ENCODE measurements around the gene A1BG.
A peak's percentile ranks its signal among the peaks of the same experiment; 100 is the strongest.
"Not testable (repeated sequence)": the region's sequence is repeated elsewhere in the genome, so short reads cannot be mapped to it uniquely, and the experiment has no call there.

The A1BG gene

DNA sequence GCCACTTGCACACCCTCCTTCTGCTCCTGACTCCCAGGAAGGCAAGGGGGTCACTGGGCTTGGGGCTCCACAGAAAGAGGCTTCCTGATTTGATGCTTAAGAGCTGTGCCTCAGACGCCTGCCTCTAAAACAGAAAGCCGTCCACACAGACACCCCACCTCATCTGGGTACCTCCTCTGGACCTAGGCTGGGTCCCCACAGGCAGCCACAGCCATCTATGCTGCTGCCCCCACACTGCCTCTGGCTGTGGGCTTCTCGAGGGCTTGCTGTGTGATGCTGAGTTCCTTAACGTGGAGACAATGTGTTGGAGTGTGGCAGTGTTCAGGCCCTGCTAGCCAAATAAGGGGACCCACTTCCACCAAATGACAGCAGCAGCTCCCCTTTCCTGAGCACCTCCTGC lies 35.0 kb downstream of the A1BG start:
- DNase-seq (ENCODE audit: low read depth): no peak
- TF ChIP-seq, protein P1, sequence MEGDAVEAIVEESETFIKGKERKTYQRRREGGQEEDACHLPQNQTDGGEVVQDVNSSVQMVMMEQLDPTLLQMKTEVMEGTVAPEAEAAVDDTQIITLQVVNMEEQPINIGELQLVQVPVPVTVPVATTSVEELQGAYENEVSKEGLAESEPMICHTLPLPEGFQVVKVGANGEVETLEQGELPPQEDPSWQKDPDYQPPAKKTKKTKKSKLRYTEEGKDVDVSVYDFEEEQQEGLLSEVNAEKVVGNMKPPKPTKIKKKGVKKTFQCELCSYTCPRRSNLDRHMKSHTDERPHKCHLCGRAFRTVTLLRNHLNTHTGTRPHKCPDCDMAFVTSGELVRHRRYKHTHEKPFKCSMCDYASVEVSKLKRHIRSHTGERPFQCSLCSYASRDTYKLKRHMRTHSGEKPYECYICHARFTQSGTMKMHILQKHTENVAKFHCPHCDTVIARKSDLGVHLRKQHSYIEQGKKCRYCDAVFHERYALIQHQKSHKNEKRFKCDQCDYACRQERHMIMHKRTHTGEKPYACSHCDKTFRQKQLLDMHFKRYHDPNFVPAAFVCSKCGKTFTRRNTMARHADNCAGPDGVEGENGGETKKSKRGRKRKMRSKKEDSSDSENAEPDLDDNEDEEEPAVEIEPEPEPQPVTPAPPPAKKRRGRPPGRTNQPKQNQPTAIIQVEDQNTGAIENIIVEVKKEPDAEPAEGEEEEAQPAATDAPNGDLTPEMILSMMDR (IDR thresholded peaks at IDR 0.05; ENCODE audit: insufficient read depth, low read depth, low read length, missing control alignments): no peak
- no peak overlapping the region for H3K4me3 ChIP-seq (ENCODE audit: low read depth, low read length)

DNA sequence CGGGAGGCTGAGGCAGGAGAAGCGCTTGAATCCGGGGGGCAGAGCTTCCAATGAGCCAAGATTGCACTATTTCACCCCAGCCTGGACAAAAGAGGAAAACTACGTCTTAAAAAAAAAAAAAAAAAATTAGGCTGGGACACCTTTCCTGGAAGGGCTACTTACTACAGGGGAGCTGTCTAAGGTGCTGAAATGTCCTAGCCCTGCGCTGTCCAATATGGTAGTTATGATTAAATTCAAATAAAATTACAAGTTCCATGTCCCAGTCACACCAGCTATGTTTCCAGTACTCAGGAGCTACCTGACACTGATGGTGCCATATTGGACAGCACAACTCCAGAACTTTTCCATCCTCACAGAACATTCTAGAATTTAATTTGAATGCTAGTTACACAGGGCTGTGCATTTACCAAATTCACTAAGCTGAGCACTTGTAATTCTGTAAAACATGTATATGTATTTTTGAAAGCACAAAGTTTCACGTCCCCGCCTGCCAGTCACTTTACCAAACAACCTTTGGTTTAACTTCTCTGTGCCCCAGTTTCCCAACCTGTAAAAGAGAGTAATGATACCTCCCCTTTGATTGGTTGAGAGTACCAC lies 35.7 kb downstream of the A1BG start:
- TF ChIP-seq, protein P1 (IDR thresholded peaks at IDR 0.05; ENCODE audit: insufficient read depth, low read depth, low read length, missing control alignments): no peak

DNA sequence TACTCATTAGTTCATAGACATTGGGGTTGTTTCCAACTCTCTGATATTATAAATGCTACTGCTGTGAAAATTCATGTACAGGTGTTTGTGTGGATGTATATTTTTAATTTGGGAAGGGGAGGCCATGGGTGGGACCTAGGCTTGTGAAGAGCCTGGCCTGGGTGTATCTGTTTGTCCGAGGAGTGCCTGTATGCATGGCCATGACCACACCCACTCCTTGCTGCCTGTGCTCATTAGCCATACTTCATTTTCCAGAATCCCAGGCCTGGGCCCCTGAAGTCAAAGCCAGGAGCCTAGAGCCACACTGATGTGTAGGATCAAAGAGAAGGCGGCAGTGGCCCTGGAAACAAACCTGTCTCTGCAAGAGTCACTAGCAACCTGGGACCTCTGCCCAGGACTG lies 37.7 kb downstream of the A1BG start:
- TF ChIP-seq, protein P1 (IDR thresholded peaks at IDR 0.05; ENCODE audit: insufficient read depth, low read depth, low read length, missing control alignments): no peak

More for the DNA sequence above, 35.7 kb downstream of the A1BG start:
- H3K4me3 ChIP-seq (ENCODE audit: low read depth, low read length): no peak overlapping the region
- DNase-seq (ENCODE audit: low read depth): peak; percentile 20

DNA sequence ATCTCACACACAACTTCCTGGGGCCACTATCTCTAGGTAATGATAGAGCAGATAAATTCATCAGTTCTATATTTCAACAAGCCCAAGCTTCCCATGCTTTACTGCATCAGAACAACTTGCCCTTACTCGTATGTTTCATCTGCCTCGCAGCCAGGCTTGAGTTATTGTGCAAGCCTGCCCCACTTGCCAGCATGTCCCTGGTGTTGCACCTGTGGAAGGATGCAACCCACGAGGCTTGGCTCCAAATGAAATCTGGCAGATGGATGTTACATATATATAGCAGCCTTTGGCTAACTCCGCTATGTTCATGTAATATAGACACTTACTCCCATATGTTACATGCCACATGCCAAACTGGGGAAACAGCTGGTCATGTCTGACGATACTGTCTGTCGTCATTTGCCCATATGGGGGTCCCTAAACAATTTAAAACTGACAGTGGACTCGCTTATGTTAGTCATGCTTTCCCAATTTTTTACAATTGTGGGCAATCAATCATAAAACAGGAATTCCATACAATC lies 41.9 kb downstream of the A1BG start:
- DNase-seq (ENCODE audit: low read depth): no peak
- TF ChIP-seq, protein P1 (IDR thresholded peaks at IDR 0.05; ENCODE audit: insufficient read depth, low read depth, low read length, missing control alignments): no peak
- H3K4me3 ChIP-seq (ENCODE audit: low read depth, low read length): no peak overlapping the region

More for the DNA sequence above, 37.7 kb downstream of the A1BG start:
- DNase-seq (ENCODE audit: low read depth): no peak
- H3K4me3 ChIP-seq (ENCODE audit: low read depth, low read length): no peak overlapping the region

DNA sequence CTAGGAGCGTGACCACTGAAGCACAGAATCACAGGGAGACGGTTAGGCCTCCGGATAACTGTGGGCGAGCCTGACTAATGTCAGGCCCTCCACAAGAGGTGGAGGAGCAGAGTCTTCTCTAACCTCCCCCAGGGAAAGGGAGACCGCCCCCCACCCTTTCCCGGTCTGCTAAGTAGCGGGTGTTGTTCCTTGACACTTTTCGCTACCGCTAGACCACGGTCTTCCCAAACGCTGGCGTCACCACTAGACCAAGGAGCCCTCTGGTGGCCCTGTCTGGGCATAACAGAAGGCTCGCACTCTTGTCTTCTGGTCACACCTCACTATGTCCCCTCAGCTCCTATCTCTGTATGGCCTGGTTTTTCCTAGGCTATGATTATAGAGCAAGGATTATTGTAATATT lies 42.6 kb downstream of the A1BG start:
- not testable (repeated sequence) for H3K4me3 ChIP-seq (ENCODE audit: low read depth, low read length); DNase-seq (ENCODE audit: low read depth)

DNA sequence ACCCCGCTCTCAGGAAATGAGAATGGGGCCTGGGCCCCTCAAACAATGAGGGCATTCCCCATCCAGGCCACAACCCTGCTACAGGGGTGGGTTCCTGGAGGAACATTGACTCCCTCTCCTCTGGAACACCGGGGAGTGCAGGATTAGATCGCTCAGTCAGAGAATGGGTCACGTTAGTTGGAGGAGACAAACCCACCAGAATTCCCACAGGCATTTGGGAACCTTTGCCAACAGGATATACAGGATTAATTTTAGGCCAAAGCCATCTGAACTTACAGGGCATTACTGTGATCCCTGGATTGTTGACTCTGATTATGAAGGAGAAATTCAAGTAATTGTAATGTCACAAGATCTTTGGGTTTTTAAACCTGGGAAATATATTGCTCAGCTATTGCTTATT lies 45.6 kb downstream of the A1BG start:
- no peak for DNase-seq (ENCODE audit: low read depth)
- TF ChIP-seq, protein P1 (IDR thresholded peaks at IDR 0.05; ENCODE audit: insufficient read depth, low read depth, low read length, missing control alignments): no peak
- H3K4me3 ChIP-seq (ENCODE audit: low read depth, low read length): no peak overlapping the region

DNA sequence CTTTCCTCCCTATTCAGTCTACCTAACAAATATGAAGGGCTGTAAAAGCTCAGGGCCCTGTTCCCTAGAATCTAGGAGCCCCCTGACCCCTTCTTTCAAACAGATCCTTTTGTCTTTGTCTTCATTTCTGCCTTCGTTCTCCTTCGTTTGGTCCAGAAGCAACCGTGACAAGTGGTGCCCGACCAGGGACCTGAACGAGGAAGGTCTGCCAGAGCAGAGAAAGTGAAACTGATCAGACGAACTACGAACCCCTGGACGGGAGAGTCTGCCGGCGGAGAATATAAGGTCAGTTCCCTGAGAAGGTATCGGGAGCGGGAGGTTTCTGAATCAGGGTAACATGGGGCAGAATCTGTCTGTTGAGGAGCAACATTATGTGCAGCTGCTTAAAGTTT lies 47.4 kb downstream of the A1BG start:
- TF ChIP-seq, protein P1 (IDR thresholded peaks at IDR 0.05; ENCODE audit: insufficient read depth, low read depth, low read length, missing control alignments): no peak
- peak; percentile 52 for DNase-seq (ENCODE audit: low read depth)
- H3K4me3 ChIP-seq (ENCODE audit: low read depth, low read length): peak overlapping the region; percentile 80
